GM12801 (cell line): ENCODE measurements around the gene PPHLN1.

Source experiments
- CTCF ChIP-seq: IDR thresholded peaks from one replicate; pipeline ENCODE4 v1.5.1; 2011; ENCODE audit warnings: control low read depth; ENCODE audit not compliant: insufficient read length; ENCODE audit errors: extremely low read depth

PPHLN1 gene

GRCh38 chr12:42469355-42470175, 143.6 kb downstream of the PPHLN1 start:
- TF ChIP-seq CTCF: no peak

GRCh38 chr12:42472376-42472775, 146.4 kb downstream of the PPHLN1 start:
- TF ChIP-seq CTCF: no peak

GRCh38 chr12:42473130-42473529, 147.2 kb downstream of the PPHLN1 start:
- TF ChIP-seq CTCF: no peak

- TF ChIP-seq CTCF: no peak
These were observed 147.6 kb downstream of the PPHLN1 start for GRCh38 chr12:42473561-42473960.

- no peak for TF ChIP-seq CTCF
These were observed 148.4 kb downstream of the PPHLN1 start for GRCh38 chr12:42474391-42474790.

GRCh38 chr12:42475106-42475505, 149.1 kb downstream of the PPHLN1 start:
- TF ChIP-seq CTCF: no peak

GRCh38 chr12:42477941-42478340, 152.0 kb downstream of the PPHLN1 start:
- no peak for TF ChIP-seq CTCF
